B cell (primary cell): Measurements from ENCODE around the gene C6orf118.

Experiments used
- EZH2 ChIP-seq: IDR thresholded peaks from 2 replicates; pipeline ENCODE4 v1.6.1; 2012; ENCODE audit warnings: borderline replicate concordance, low read depth, mild to moderate bottlenecking, moderate library complexity, low read length; ENCODE audit not compliant: insufficient read depth, poor library complexity, severe bottlenecking
- TF ChIP-seq, protein P1 (sequence below): fragments of 200-600 bp; IDR thresholded peaks from one replicate; pipeline ENCODE4 v1.8.0; 2022; ENCODE audit warnings: antibody characterized with exemption, mild to moderate bottlenecking

DNA sequence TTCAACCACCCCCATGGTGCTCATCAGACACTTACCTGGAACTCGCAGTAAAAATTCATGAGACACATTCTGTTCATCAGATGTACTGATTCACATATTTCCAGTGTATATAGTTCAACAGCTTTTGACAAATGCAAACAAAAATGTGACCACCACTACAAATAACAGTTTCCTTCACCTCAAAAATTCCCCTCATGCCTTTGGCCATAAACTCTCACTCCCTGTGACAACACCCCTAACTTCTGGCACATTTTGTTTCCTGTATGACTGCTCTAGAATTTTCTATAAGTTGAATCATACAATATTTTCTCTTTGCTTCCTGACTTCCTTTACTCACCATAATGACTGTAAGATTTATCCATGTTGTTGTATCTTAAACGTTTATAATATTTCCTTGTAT lies 63.7 kb downstream of the C6orf118 start:
- TF ChIP-seq, protein P1, sequence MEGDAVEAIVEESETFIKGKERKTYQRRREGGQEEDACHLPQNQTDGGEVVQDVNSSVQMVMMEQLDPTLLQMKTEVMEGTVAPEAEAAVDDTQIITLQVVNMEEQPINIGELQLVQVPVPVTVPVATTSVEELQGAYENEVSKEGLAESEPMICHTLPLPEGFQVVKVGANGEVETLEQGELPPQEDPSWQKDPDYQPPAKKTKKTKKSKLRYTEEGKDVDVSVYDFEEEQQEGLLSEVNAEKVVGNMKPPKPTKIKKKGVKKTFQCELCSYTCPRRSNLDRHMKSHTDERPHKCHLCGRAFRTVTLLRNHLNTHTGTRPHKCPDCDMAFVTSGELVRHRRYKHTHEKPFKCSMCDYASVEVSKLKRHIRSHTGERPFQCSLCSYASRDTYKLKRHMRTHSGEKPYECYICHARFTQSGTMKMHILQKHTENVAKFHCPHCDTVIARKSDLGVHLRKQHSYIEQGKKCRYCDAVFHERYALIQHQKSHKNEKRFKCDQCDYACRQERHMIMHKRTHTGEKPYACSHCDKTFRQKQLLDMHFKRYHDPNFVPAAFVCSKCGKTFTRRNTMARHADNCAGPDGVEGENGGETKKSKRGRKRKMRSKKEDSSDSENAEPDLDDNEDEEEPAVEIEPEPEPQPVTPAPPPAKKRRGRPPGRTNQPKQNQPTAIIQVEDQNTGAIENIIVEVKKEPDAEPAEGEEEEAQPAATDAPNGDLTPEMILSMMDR = no peak
- TF ChIP-seq EZH2 = no peak
